ENCODE data around the gene CNTN5.

The CNTN5 gene

GRCh38 chr11:100141201-100141600 lies 1120.5 kb downstream of the CNTN5 start:
- Mint-ChIP-seq H3K4me1 (no peaks in the 10 kb centered on the region), H3K9me3 (peaks cover 7% of the 10 kb centered on the region), H3K27ac (no peak overlapping the region), H3K36me3 (no peaks in the 10 kb centered on the region), H3K4me3 (no peak overlapping the region)
- ATAC-seq (no peak), DNase-seq (ENCODE audit: low spot score in 2 of 2) (no peak)

GRCh38 chr11:100151944-100152343 lies 1131.2 kb downstream of the CNTN5 start:
- Mint-ChIP-seq H3K4me1 (no peaks in the 10 kb centered on the region), H3K4me3 (no peak overlapping the region), H3K9me3 (peaks cover 22% of the 10 kb centered on the region), H3K27ac (no peak overlapping the region), H3K36me3 (no peaks in the 10 kb centered on the region)
- DNase-seq (ENCODE audit: low spot score in 2 of 2) (no peak), ATAC-seq (no peak)

GRCh38 chr11:100152766-100153165 lies 1132.0 kb downstream of the CNTN5 start:
- H3K27ac Mint-ChIP-seq = no peak overlapping the region
- H3K9me3 Mint-ChIP-seq = peaks cover 20% of the 10 kb centered on the region
- no peaks in the 10 kb centered on the region for H3K36me3 Mint-ChIP-seq
- H3K4me3 Mint-ChIP-seq = no peak overlapping the region
- H3K4me1 Mint-ChIP-seq = no peaks in the 10 kb centered on the region
- DNase-seq (ENCODE audit: low spot score in 2 of 2) (no peak), ATAC-seq (no peak)

GRCh38 chr11:100163471-100163870 lies 1142.7 kb downstream of the CNTN5 start:
- ATAC-seq (no peak), DNase-seq (ENCODE audit: low spot score in 2 of 2) (no peak)
- H3K9me3 Mint-ChIP-seq = peaks cover 15% of the 10 kb centered on the region
- no peaks in the 10 kb centered on the region for H3K36me3 Mint-ChIP-seq
- no peak overlapping the region for H3K27ac Mint-ChIP-seq
- H3K4me1 Mint-ChIP-seq = no peaks in the 10 kb centered on the region
- H3K4me3 Mint-ChIP-seq = no peak overlapping the region

DNA sequence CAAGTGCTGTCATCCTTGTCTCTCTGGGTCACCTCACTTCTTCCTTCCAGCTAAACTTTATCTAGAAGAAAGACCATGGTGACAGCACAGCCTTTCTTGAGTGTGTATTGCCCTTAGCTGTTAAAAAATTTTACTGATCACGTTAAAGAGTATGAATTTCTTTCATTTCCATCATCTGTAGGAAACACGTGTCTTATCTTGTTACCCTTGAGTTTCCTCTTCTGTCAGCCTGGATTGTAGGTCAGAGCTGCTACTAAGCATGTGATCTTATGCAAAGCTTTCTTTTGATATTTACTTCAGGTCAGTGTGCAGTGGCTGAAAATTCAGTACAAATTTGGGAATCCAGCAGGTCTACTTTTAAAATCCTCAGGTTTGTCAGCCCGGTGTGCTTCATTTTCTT lies 1154.1 kb downstream of the CNTN5 start:
- ATAC-seq (no peak), DNase-seq (ENCODE audit: low spot score in 2 of 2) (no peak)
- H3K27ac Mint-ChIP-seq = no peak overlapping the region
- H3K9me3 Mint-ChIP-seq = peaks cover 31% of the 10 kb centered on the region
- H3K4me1 Mint-ChIP-seq = no peaks in the 10 kb centered on the region
- no peak overlapping the region for H3K4me3 Mint-ChIP-seq
- H3K36me3 Mint-ChIP-seq = no peaks in the 10 kb centered on the region

- H3K4me1 Mint-ChIP-seq = no peaks in the 10 kb centered on the region
- H3K9me3 Mint-ChIP-seq = peaks cover 34% of the 10 kb centered on the region
- H3K4me3 Mint-ChIP-seq = no peak overlapping the region
- H3K27ac Mint-ChIP-seq = no peak overlapping the region
- H3K36me3 Mint-ChIP-seq = no peaks in the 10 kb centered on the region
- no peak for DNase-seq (ENCODE audit: low spot score in 2 of 2)
- no peak for ATAC-seq
These were observed 1155.7 kb downstream of the CNTN5 start for GRCh38 chr11:100176456-100176855.

DNA sequence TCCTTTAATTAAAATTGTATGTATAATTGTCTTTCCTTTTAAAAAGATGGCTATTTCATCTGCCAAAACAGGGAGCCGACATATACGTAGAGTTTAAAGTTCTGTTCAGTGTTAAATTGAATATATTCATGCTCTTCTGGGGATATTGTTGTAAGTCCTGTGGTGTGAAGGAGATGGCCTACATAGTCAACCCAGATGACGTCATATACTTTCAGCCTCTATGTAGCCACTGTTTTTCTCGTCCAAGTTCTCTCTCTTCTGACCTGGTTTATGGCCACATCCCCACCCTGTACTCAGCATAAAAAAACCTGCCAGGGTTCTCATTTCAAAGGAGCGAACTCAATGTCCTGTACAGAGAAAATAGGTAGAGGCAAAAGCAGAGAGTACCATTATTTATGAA lies 1156.9 kb downstream of the CNTN5 start:
- Mint-ChIP-seq H3K4me1 (no peaks in the 10 kb centered on the region), H3K27ac (no peak overlapping the region), H3K4me3 (no peak overlapping the region), H3K9me3 (peaks cover 29% of the 10 kb centered on the region), H3K36me3 (no peaks in the 10 kb centered on the region)
- no peak for DNase-seq (ENCODE audit: low spot score in 2 of 2)
- ATAC-seq = no peak

- DNase-seq (ENCODE audit: low spot score in 2 of 2) = no peak
- no peak for ATAC-seq
- H3K4me3 Mint-ChIP-seq = no peak overlapping the region
- peaks cover 23% of the 10 kb centered on the region for H3K9me3 Mint-ChIP-seq
- no peak overlapping the region for H3K27ac Mint-ChIP-seq
- no peaks in the 10 kb centered on the region for H3K4me1 Mint-ChIP-seq
- no peaks in the 10 kb centered on the region for H3K36me3 Mint-ChIP-seq
These were observed 1161.6 kb downstream of the CNTN5 start for GRCh38 chr11:100182350-100182749.

GRCh38 chr11:100182927-100183326 lies 1162.2 kb downstream of the CNTN5 start:
- H3K4me3 Mint-ChIP-seq = no peak overlapping the region
- no peaks in the 10 kb centered on the region for H3K4me1 Mint-ChIP-seq
- H3K27ac Mint-ChIP-seq = no peak overlapping the region
- H3K36me3 Mint-ChIP-seq = no peaks in the 10 kb centered on the region
- DNase-seq (ENCODE audit: low spot score in 2 of 2) = no peak
- peaks cover 25% of the 10 kb centered on the region for H3K9me3 Mint-ChIP-seq
- ATAC-seq = no peak

- DNase-seq (ENCODE audit: low spot score in 2 of 2) (no peak), ATAC-seq (no peak)
- H3K9me3 Mint-ChIP-seq = peaks cover 17% of the 10 kb centered on the region
- H3K36me3 Mint-ChIP-seq = no peaks in the 10 kb centered on the region
- H3K27ac Mint-ChIP-seq = no peak overlapping the region
- H3K4me3 Mint-ChIP-seq = no peak overlapping the region
- no peaks in the 10 kb centered on the region for H3K4me1 Mint-ChIP-seq
These were observed 1164.8 kb downstream of the CNTN5 start for GRCh38 chr11:100185588-100185987.

GRCh38 chr11:100188137-100188783 lies 1167.5 kb downstream of the CNTN5 start:
- ATAC-seq (no peak), DNase-seq (ENCODE audit: low spot score in 2 of 2) (no peak)
- H3K4me3 Mint-ChIP-seq = no peak overlapping the region
- H3K36me3 Mint-ChIP-seq = no peaks in the 10 kb centered on the region
- H3K4me1 Mint-ChIP-seq = no peaks in the 10 kb centered on the region
- peaks cover 19% of the 10 kb centered on the region for H3K9me3 Mint-ChIP-seq
- no peak overlapping the region for H3K27ac Mint-ChIP-seq

GRCh38 chr11:100190395-100190794 lies 1169.6 kb downstream of the CNTN5 start:
- peaks cover 12% of the 10 kb centered on the region for H3K9me3 Mint-ChIP-seq
- H3K4me1 Mint-ChIP-seq = no peaks in the 10 kb centered on the region
- no peak overlapping the region for H3K4me3 Mint-ChIP-seq
- H3K36me3 Mint-ChIP-seq = no peaks in the 10 kb centered on the region
- ATAC-seq (no peak), DNase-seq (ENCODE audit: low spot score in 2 of 2) (no peak)
- no peak overlapping the region for H3K27ac Mint-ChIP-seq

- no peaks in the 10 kb centered on the region for H3K4me1 Mint-ChIP-seq
- DNase-seq (ENCODE audit: low spot score in 2 of 2) = no peak
- no peaks in the 10 kb centered on the region for H3K36me3 Mint-ChIP-seq
These were observed 1171.4 kb downstream of the CNTN5 start for GRCh38 chr11:100192181-100192580.

GRCh38 chr11:100203789-100204188 lies 1183.0 kb downstream of the CNTN5 start:
- no peaks in the 10 kb centered on the region for H3K36me3 Mint-ChIP-seq
- no peaks in the 10 kb centered on the region for H3K4me1 Mint-ChIP-seq
- no peak overlapping the region for H3K4me3 Mint-ChIP-seq
- DNase-seq (ENCODE audit: low spot score in 2 of 2) (no peak), ATAC-seq (no peak)
- H3K9me3 Mint-ChIP-seq = peaks cover 16% of the 10 kb centered on the region
- H3K27ac Mint-ChIP-seq = no peak overlapping the region

More at GRCh38 chr11:100192181-100192580, 1171.4 kb downstream of the CNTN5 start:
- Mint-ChIP-seq H3K4me3 (no peak overlapping the region), H3K9me3 (peaks cover 21% of the 10 kb centered on the region), H3K27ac (no peak overlapping the region)
- no peak for ATAC-seq

GRCh38 chr11:100205926-100206325 lies 1185.2 kb downstream of the CNTN5 start:
- no peaks in the 10 kb centered on the region for H3K36me3 Mint-ChIP-seq
- no peak overlapping the region for H3K27ac Mint-ChIP-seq
- no peak overlapping the region for H3K4me3 Mint-ChIP-seq
- no peaks in the 10 kb centered on the region for H3K4me1 Mint-ChIP-seq
- H3K9me3 Mint-ChIP-seq = peaks cover 9% of the 10 kb centered on the region
- DNase-seq (ENCODE audit: low spot score in 2 of 2) (no peak), ATAC-seq (no peak)

DNA sequence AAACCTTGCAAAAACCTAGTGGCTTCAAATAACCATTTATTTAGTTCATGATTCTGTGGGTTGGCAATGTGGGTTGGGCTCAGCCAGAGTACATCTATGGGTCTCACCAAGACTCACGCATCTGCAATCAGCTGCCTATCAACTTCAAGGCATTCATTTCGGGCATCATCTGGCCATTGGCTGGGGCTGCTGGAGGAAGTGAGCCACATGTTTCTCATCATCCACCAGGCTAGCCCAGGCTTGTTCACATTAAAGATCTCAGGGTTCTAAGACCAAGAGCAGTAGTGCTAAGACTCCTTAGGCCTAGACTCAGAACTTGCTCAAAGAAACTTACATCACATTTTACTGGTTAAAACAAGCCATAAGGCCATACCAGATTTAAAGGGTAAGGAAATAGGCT lies 1187.5 kb downstream of the CNTN5 start:
- no peak overlapping the region for H3K27ac Mint-ChIP-seq
- no peaks in the 10 kb centered on the region for H3K4me1 Mint-ChIP-seq
- no peak for DNase-seq (ENCODE audit: low spot score in 2 of 2)
- no peak for ATAC-seq
- no peak overlapping the region for H3K4me3 Mint-ChIP-seq
- H3K36me3 Mint-ChIP-seq = no peaks in the 10 kb centered on the region
- peaks cover 8% of the 10 kb centered on the region for H3K9me3 Mint-ChIP-seq

DNA sequence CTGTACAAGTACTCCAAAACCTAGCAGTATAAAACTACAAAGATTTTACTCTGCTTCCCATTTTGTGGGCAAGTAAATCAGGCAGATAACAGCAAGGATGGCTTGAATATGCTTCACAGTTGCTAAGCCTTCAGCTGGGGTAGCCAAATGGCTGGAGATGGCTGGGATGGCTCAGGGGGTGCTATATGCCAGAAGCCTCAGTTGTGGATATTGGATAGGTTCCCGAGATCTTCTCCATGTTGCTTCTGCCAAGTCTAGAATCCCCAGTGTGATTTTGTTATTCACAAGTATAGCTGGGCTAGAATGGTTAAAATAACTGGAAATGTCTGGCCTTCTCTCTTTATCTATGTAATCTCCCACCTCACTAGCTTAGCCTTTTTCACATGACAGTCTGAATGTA lies 1194.0 kb downstream of the CNTN5 start:
- Mint-ChIP-seq H3K4me3 (no peak overlapping the region), H3K4me1 (no peaks in the 10 kb centered on the region), H3K36me3 (no peaks in the 10 kb centered on the region), H3K27ac (no peak overlapping the region), H3K9me3 (peaks cover 12% of the 10 kb centered on the region)
- ATAC-seq (no peak), DNase-seq (ENCODE audit: low spot score in 2 of 2) (no peak)
